Neural progenitor cell (in vitro differentiated cells): ENCODE results near the gene CYBC1. TPM values are rescaled to one million over a fixed set of nuclear protein-coding genes. Genes with fewer than 3 reads are reported as not detected.

Source experiments
- DNase-seq: peaks from one replicate; pipeline ENCODE4 v3.0.0-alpha.2; 2016; ENCODE audit warnings: low spot score
- H2AFZ ChIP-seq: fragments of 200-600 bp; sonication (generic); replicated peaks from 2 replicates; pipeline ENCODE4 v1.6.1; 2016; ENCODE audit warnings: antibody characterized with exemption
- H3F3A ChIP-seq: fragments of 200-600 bp; sonication (generic); 2 replicates; pipeline ENCODE4 v1.6.1; 2016; ENCODE audit warnings: antibody characterized with exemption, low read depth
- H3K27ac ChIP-seq: fragments of 200-600 bp; sonication (generic); 2 replicates; pipeline ENCODE4 v1.5.1; 2016; ENCODE audit warnings: mild to moderate bottlenecking
- H3K27me3 ChIP-seq: fragments of 200-600 bp; sonication (generic); 2 replicates; pipeline ENCODE4 v1.6.1; 2016; ENCODE audit warnings: mild to moderate bottlenecking, moderate library complexity
- H3K36me3 ChIP-seq: fragments of 200-600 bp; sonication (generic); 2 replicates; pipeline ENCODE4 v1.5.1; 2016
- H3K4me1 ChIP-seq: fragments of 200-600 bp; sonication (generic); 2 replicates; pipeline ENCODE4 v1.6.1; 2016; ENCODE audit warnings: mixed run types
- H3K4me2 ChIP-seq: fragments of 200-600 bp; sonication (generic); 2 replicates; pipeline ENCODE4 v1.6.1; 2016
- H3K4me3 ChIP-seq: fragments of 200-600 bp; sonication (generic); 2 replicates; pipeline ENCODE4 v1.5.1; 2016
- H3K79me2 ChIP-seq: fragments of 200-600 bp; sonication (generic); 2 replicates; pipeline ENCODE4 v1.6.1; 2016; ENCODE audit warnings: low read depth
- H3K9ac ChIP-seq: fragments of 200-600 bp; sonication (generic); 2 replicates; pipeline ENCODE4 v1.6.1; 2016
- H3K9me3 ChIP-seq: fragments of 200-600 bp; sonication (generic); 2 replicates; pipeline ENCODE4 v1.5.1; 2016; ENCODE audit warnings: low read depth
- H4K20me1 ChIP-seq: fragments of 200-600 bp; sonication (generic); 2 replicates; pipeline ENCODE4 v1.6.1; 2016; ENCODE audit warnings: low read depth
- H3K27ac Mint-ChIP-seq: 3 replicates; pipeline ENCODE4 v1.8.0; 2021; ENCODE audit warnings: mixed read lengths
- H3K27me3 Mint-ChIP-seq: 2 replicates; pipeline ENCODE4 v1.8.0; 2022; ENCODE audit warnings: low read depth, mild to moderate bottlenecking, inconsistent platforms, moderate library complexity, mixed read lengths; ENCODE audit not compliant: insufficient read depth
- H3K36me3 Mint-ChIP-seq: 3 replicates; pipeline ENCODE4 v1.8.0; 2021; ENCODE audit warnings: mixed read lengths
- H3K4me1 Mint-ChIP-seq: 3 replicates; pipeline ENCODE4 v1.8.0; 2021; ENCODE audit warnings: mixed read lengths
- H3K4me3 Mint-ChIP-seq: 3 replicates; pipeline ENCODE4 v1.8.0; 2021; ENCODE audit warnings: mild to moderate bottlenecking, moderate library complexity, mixed read lengths
- H3K9me3 Mint-ChIP-seq: 3 replicates; pipeline ENCODE4 v1.8.0; 2020; ENCODE audit warnings: mixed read lengths
- EZH2 ChIP-seq: fragments of 200-600 bp; sonication (generic); IDR thresholded peaks from 2 replicates; pipeline ENCODE4 v1.6.1; 2017; ENCODE audit warnings: antibody characterized with exemption, mild to moderate bottlenecking, moderate library complexity
- EZH2phosphoT487 ChIP-seq: fragments of 200-600 bp; sonication (generic); IDR thresholded peaks from 2 replicates; pipeline ENCODE4 v1.6.1; 2017; ENCODE audit warnings: antibody characterized with exemption
- total RNA-seq: library from RNA; depleted of rRNA; stranded (reverse); fragments of >200 nt; gene quantifications from 2 replicates; pipeline ENCODE4 v1.2.3, GENCODE V29; 2015; ENCODE audit warnings: low replicate concordance
- TF ChIP-seq, protein P1 (sequence below): fragments of 200-600 bp; sonication (generic); IDR thresholded peaks from 2 replicates; pipeline ENCODE4 v1.5.1; 2017; ENCODE audit warnings: antibody characterized with exemption, mild to moderate bottlenecking

The CYBC1 gene
- total RNA-seq, 1 donor from 2014 or later = 75.1 TPM

DNA sequence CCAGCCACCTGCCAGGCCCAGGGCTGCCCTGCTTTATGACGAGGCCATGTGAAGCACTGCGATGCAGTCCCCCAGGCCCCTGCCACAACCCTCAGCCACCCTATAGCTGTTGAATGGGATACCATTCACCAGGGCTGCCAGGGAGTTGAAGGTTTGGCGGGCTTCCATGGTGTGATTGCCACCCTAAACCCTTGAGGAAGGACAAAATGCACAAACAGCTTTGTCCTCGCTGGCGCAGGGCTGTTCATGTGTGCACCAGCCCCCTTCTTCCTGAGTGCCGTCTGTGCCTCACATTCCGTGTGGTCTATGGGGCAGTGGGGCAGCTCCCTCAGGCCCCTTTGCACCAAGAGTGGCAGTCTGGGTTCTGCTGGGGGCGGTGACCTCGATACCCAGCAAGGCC, 33.3 kb upstream of the CYBC1 start:
- Histone ChIP-seq H4K20me1 (peaks cover 8% of the 10 kb centered on the region), H2AFZ (no peak overlapping the region), H3K27ac (no peak overlapping the region), H3K9me3 (no peaks in the 10 kb centered on the region), H3K36me3 (peaks cover 3% of the 10 kb centered on the region), H3K9ac (no peak overlapping the region), H3K4me3 (no peak overlapping the region), H3F3A (no peaks in the 10 kb centered on the region), H3K4me2 (no peak overlapping the region), H3K79me2 (no peaks in the 10 kb centered on the region), H3K4me1 (no peaks in the 10 kb centered on the region), H3K27me3 (no peaks in the 10 kb centered on the region)
- peaks cover 44% of the 10 kb centered on the region for H3K36me3 Mint-ChIP-seq
- no peak for DNase-seq
- TF ChIP-seq EZH2phosphoT487 = no peak
- H3K9me3 Mint-ChIP-seq = no peaks in the 10 kb centered on the region
- no peaks in the 10 kb centered on the region for H3K4me1 Mint-ChIP-seq
- no peak overlapping the region for H3K27ac Mint-ChIP-seq
- no peak overlapping the region for H3K4me3 Mint-ChIP-seq
- no peaks in the 10 kb centered on the region for H3K27me3 Mint-ChIP-seq

DNA sequence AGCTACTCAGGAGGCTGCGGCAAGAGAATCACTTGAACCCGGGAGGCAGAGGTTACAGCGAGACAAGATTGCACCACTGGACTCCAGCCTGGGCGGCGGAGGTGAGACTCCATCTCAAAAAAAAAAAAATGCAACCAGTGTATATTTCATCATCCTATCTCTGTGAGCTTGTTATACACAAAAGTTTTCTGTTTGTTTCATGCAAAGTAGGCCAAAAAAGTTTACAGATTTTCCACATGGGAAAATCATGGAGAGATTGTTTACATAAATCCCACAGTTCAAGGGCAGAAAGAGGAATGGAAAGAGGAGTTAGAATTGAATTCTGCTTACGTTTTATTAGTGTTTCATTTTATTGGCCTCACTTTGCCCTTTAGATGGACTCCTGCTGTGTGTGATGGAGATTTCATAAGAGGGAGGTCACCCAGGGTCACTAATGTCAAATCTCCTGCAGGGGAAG, 32.7 kb upstream of the CYBC1 start:
- peaks cover 3% of the 10 kb centered on the region for H3K36me3 ChIP-seq

DNA sequence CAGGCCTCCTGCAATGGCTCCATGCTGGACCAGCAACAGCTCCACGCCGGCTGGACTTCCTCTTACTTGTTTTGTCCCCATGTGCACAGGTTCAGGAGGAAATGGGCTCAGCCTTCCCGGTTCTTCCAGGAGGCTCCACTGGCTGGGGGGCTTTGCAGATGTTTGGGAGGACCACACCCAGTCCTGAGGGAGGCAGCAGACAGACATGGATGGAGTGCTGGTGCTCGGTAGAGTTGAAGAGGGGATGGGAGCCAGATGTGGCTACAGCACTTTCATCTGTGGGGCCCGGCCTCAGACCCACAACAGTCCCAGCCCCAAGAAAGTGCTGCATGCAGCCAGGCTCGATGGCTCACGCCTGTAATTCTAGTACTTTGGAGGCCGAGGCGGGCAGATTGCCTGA, 29.8 kb upstream of the CYBC1 start:
- H3K9me3 Mint-ChIP-seq = no peaks in the 10 kb centered on the region
- no peak overlapping the region for H2AFZ ChIP-seq
- H3K9me3 ChIP-seq = no peaks in the 10 kb centered on the region

More for the DNA sequence above, 32.7 kb upstream of the CYBC1 start:
- H3K9ac ChIP-seq = no peak overlapping the region
- DNase-seq = no peak
- Mint-ChIP-seq H3K36me3 (peaks cover 41% of the 10 kb centered on the region), H3K9me3 (no peaks in the 10 kb centered on the region), H3K27ac (no peak overlapping the region), H3K4me1 (no peaks in the 10 kb centered on the region), H3K27me3 (no peaks in the 10 kb centered on the region), H3K4me3 (no peak overlapping the region)
- H3K79me2 ChIP-seq = no peaks in the 10 kb centered on the region
- H3K4me3 ChIP-seq = no peak overlapping the region
- no peak overlapping the region for H2AFZ ChIP-seq
- H4K20me1 ChIP-seq = peaks cover 3% of the 10 kb centered on the region
- H3K27me3 ChIP-seq = no peaks in the 10 kb centered on the region
- no peak overlapping the region for H3K4me2 ChIP-seq
- no peak for TF ChIP-seq EZH2phosphoT487
- TF ChIP-seq, protein P1, sequence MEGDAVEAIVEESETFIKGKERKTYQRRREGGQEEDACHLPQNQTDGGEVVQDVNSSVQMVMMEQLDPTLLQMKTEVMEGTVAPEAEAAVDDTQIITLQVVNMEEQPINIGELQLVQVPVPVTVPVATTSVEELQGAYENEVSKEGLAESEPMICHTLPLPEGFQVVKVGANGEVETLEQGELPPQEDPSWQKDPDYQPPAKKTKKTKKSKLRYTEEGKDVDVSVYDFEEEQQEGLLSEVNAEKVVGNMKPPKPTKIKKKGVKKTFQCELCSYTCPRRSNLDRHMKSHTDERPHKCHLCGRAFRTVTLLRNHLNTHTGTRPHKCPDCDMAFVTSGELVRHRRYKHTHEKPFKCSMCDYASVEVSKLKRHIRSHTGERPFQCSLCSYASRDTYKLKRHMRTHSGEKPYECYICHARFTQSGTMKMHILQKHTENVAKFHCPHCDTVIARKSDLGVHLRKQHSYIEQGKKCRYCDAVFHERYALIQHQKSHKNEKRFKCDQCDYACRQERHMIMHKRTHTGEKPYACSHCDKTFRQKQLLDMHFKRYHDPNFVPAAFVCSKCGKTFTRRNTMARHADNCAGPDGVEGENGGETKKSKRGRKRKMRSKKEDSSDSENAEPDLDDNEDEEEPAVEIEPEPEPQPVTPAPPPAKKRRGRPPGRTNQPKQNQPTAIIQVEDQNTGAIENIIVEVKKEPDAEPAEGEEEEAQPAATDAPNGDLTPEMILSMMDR = no peak
- TF ChIP-seq EZH2 = no peak
- no peaks in the 10 kb centered on the region for H3F3A ChIP-seq
- no peaks in the 10 kb centered on the region for H3K4me1 ChIP-seq
- no peaks in the 10 kb centered on the region for H3K9me3 ChIP-seq
- no peak overlapping the region for H3K27ac ChIP-seq

DNA sequence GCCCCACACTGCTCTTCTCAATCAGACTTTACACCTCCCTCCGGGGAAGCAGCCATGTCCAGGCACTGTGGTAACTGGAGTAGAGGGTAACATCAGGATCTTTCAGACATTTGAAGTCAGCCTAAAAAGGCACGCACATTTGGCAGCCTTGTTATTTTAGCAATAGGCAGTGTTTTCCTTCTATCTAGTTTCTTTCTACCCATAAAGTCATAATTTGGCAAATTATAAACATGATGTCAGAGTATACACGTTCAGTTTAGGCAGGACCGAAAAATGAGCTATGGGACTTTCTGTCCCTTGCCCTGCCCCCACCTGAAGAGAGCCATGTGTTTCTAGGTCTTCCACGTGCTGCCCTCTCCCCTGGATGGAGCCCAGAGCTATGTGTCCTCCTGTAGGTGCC, 29.1 kb upstream of the CYBC1 start:
- no peaks in the 10 kb centered on the region for H3K79me2 ChIP-seq
- H3K9me3 ChIP-seq = no peaks in the 10 kb centered on the region
- no peak for DNase-seq
- no peak overlapping the region for H3K27ac ChIP-seq
- H3K9ac ChIP-seq = no peak overlapping the region
- Mint-ChIP-seq H3K27ac (no peak overlapping the region), H3K4me1 (no peaks in the 10 kb centered on the region), H3K4me3 (no peak overlapping the region), H3K36me3 (peaks cover 33% of the 10 kb centered on the region), H3K27me3 (peaks cover 2% of the 10 kb centered on the region), H3K9me3 (no peaks in the 10 kb centered on the region)
- no peak overlapping the region for H3K4me2 ChIP-seq
- H3K4me1 ChIP-seq = no peaks in the 10 kb centered on the region
- no peak for TF ChIP-seq EZH2phosphoT487
- TF ChIP-seq, protein P1 = no peak
- no peak for TF ChIP-seq EZH2
- H3F3A ChIP-seq = no peaks in the 10 kb centered on the region
- peaks cover 4% of the 10 kb centered on the region for H3K36me3 ChIP-seq
- H4K20me1 ChIP-seq = peaks cover 13% of the 10 kb centered on the region
- no peak overlapping the region for H2AFZ ChIP-seq
- no peaks in the 10 kb centered on the region for H3K27me3 ChIP-seq
- no peak overlapping the region for H3K4me3 ChIP-seq

More for the DNA sequence above, 29.8 kb upstream of the CYBC1 start:
- Mint-ChIP-seq H3K4me1 (no peaks in the 10 kb centered on the region), H3K4me3 (no peak overlapping the region), H3K27me3 (peaks cover 2% of the 10 kb centered on the region), H3K27ac (no peak overlapping the region), H3K36me3 (peaks cover 35% of the 10 kb centered on the region)
- no peaks in the 10 kb centered on the region for H3K4me1 ChIP-seq
- H3K36me3 ChIP-seq = peaks cover 3% of the 10 kb centered on the region
- H3K27me3 ChIP-seq = no peaks in the 10 kb centered on the region
- TF ChIP-seq EZH2phosphoT487 = no peak
- TF ChIP-seq, protein P1 = no peak
- TF ChIP-seq EZH2 = no peak
- no peaks in the 10 kb centered on the region for H3F3A ChIP-seq
- H4K20me1 ChIP-seq = peaks cover 10% of the 10 kb centered on the region
- no peaks in the 10 kb centered on the region for H3K79me2 ChIP-seq
- H3K4me2 ChIP-seq = no peak overlapping the region
- no peak overlapping the region for H3K4me3 ChIP-seq
- H3K27ac ChIP-seq = no peak overlapping the region
- no peak for DNase-seq
- H3K9ac ChIP-seq = no peak overlapping the region
